ENCODE measurements around the gene PKIG.

DNA sequence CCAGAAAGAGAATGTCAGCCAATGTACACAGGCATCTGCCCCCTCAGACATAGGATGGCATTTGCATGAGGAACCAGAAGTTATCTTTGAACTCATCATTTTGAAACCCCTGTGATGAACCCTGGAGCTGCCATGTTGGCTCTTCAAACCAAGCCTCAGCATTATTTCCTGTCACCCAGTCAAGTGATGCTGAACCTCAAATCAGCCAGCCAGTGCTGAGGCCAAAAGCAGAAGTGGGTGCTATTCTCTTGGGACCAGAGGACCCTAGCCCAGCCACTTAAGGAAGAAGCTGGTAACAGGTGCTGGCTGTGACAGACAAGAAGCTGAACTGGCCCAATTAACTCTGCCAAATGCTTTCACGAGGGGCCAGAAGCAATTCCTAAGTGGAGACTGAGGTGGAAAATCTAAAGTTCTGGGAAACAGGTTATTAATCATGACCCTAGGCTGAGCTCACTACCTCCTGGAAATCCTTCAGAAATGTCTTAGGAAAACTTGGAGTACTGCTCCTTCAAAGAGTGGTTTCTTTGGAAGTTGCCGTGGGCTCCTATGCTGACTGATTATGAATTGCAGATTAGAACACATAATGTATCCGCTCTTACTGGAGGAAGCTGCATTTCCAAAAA lies 4.0 kb downstream of the PKIG start:
- TF ChIP-seq, protein P1, sequence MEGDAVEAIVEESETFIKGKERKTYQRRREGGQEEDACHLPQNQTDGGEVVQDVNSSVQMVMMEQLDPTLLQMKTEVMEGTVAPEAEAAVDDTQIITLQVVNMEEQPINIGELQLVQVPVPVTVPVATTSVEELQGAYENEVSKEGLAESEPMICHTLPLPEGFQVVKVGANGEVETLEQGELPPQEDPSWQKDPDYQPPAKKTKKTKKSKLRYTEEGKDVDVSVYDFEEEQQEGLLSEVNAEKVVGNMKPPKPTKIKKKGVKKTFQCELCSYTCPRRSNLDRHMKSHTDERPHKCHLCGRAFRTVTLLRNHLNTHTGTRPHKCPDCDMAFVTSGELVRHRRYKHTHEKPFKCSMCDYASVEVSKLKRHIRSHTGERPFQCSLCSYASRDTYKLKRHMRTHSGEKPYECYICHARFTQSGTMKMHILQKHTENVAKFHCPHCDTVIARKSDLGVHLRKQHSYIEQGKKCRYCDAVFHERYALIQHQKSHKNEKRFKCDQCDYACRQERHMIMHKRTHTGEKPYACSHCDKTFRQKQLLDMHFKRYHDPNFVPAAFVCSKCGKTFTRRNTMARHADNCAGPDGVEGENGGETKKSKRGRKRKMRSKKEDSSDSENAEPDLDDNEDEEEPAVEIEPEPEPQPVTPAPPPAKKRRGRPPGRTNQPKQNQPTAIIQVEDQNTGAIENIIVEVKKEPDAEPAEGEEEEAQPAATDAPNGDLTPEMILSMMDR (IDR thresholded peaks at IDR 0.05 in 2 of 3, conservative IDR thresholded peaks at IDR 0.05 in 1 of 3; ENCODE audit: borderline replicate concordance in 1 of 3, insufficient read depth in 1 of 3, low read depth in 2 of 3, low read length in 2 of 3) = no peak
- TF ChIP-seq, protein P2, sequence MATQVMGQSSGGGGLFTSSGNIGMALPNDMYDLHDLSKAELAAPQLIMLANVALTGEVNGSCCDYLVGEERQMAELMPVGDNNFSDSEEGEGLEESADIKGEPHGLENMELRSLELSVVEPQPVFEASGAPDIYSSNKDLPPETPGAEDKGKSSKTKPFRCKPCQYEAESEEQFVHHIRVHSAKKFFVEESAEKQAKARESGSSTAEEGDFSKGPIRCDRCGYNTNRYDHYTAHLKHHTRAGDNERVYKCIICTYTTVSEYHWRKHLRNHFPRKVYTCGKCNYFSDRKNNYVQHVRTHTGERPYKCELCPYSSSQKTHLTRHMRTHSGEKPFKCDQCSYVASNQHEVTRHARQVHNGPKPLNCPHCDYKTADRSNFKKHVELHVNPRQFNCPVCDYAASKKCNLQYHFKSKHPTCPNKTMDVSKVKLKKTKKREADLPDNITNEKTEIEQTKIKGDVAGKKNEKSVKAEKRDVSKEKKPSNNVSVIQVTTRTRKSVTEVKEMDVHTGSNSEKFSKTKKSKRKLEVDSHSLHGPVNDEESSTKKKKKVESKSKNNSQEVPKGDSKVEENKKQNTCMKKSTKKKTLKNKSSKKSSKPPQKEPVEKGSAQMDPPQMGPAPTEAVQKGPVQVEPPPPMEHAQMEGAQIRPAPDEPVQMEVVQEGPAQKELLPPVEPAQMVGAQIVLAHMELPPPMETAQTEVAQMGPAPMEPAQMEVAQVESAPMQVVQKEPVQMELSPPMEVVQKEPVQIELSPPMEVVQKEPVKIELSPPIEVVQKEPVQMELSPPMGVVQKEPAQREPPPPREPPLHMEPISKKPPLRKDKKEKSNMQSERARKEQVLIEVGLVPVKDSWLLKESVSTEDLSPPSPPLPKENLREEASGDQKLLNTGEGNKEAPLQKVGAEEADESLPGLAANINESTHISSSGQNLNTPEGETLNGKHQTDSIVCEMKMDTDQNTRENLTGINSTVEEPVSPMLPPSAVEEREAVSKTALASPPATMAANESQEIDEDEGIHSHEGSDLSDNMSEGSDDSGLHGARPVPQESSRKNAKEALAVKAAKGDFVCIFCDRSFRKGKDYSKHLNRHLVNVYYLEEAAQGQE (IDR thresholded peaks at IDR 0.05; ENCODE audit: low read depth) = no peak
- no peak for TF ChIP-seq POLR2AphosphoS5 (IDR thresholded peaks at IDR 0.05; ENCODE audit: low read depth, low read length)
- TF ChIP-seq POLR2A (IDR thresholded peaks at IDR 0.05; ENCODE audit: borderline replicate concordance, extremely low read depth, insufficient read depth, insufficient read length) = no peak
- TF ChIP-seq YY1 (IDR thresholded peaks at IDR 0.05; ENCODE audit: extremely low read depth, insufficient replicate concordance, low read depth, low read length) = no peak
- TF ChIP-seq JUND (IDR thresholded peaks at IDR 0.05) = no peak
- TF ChIP-seq ELF1 (IDR thresholded peaks at IDR 0.05; ENCODE audit: borderline replicate concordance, low read depth) = no peak
- no peak for TF ChIP-seq EZH2phosphoT487 (IDR thresholded peaks at IDR 0.05; ENCODE audit: borderline replicate concordance)
- no peak for TF ChIP-seq EZH2 (IDR thresholded peaks at IDR 0.05)
- no peak for TF ChIP-seq SRF (IDR thresholded peaks at IDR 0.05; ENCODE audit: low read depth)
- no peak for TF ChIP-seq SIN3A (IDR thresholded peaks at IDR 0.05; ENCODE audit: low read depth)
- TF ChIP-seq, protein P3, sequence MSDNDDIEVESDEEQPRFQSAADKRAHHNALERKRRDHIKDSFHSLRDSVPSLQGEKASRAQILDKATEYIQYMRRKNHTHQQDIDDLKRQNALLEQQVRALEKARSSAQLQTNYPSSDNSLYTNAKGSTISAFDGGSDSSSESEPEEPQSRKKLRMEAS (IDR thresholded peaks at IDR 0.05) = no peak
